GM20000 (cell line): ENCODE data around the gene ABCG8.

Experiments used
- DNase-seq: peaks from one replicate; pipeline ENCODE4 v3.0.0; 2012; ENCODE audit warnings: low spot score
- CTCF ChIP-seq: IDR thresholded peaks from 2 replicates; pipeline ENCODE4 v1.5.1; 2012; ENCODE audit warnings: mild to moderate bottlenecking, control low read depth; ENCODE audit errors: extremely low read depth, missing control alignments

ABCG8 gene

DNA sequence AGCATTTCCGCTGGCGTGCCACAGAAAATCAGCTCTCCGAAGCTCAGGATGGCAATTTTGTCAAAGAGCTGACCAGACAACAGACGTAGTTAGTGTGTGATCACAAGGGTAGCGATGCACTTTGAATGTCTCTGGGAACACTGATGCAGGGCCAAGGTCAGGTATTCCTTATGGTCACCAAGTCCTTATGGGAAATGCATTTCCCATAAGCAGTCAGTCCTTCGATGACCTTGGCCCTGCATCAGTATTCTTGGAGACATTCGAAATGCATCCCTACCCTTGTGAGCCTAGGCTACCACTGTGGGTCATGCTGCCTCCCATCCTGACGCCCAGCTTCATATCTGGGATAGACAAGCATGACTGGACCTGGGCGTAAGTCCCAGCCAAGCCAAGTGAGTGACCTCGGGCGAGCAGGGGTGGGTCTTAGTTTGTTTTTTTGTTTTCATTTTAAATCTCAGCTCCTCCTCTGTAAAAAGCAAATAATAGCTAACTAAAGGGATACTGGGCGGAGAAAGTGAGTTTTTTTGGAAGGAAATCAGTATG, 13.7 kb upstream of the ABCG8 start:
- TF ChIP-seq CTCF = no peak
- DNase-seq = no peak

DNA sequence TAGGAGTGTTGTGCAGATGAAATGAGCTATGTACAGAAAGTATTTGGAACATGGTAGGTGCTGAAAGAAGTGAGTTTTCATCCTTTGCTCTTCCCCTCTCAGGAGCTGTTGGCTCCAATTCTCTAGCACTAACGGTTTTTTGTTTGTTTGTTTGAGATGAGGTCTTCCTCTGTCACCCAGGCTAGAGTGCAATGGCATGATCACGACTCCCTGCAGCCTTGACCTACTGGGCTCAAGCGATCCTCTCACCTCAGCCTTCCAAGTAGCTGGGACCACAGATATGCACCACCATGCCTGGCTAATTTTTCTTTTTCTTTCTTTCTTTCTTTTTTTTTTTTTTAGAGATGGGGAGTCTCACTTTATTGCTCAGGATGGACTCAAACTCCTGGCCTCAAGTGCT, 12.9 kb upstream of the ABCG8 start:
- TF ChIP-seq CTCF = no peak
- no peak for DNase-seq

- no peak for TF ChIP-seq CTCF
- no peak for DNase-seq
Observed at GRCh38 chr2:43826305-43827250, 12.2 kb upstream of the ABCG8 start.

DNA sequence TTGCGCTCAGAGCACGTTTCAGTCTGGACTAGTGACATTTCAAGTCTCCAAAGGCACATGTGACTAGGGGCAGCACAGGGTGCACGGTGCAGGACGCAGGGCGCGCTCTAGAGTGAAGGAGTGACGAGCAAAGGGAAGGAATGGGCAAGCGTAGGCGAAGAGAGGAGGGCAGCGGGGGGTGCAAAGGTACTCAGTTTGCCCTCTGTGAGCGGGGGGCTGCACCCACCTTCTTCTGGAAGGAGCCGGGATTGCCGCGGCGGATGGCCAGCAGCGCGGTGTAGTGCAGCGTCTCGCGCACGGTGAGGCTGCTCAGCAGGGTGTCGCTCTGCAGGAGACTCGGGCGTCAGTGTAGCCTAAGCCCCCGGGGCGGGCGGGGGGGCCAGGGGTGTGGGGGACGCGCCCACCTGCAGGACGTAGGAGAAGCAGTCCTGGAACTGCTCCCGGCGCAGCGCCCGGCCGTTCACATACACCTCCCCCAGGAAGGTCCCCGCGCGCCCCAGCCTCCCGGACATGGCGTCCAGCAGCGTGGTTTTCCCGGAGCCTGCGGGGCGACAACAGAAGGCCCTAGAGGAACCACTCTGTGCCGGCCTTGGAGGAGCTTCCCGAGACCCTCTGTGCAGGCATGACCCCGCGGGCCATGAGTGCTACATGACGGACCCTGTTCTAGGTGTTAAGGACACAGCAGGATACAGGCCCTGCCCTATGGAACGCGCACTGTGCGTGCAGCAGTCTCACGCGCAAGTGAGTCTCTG, 7.1 kb upstream of the ABCG8 start:
- DNase-seq = no peak
- TF ChIP-seq CTCF = no peak

GRCh38 chr2:43832457-43832856, 6.3 kb upstream of the ABCG8 start:
- no peak for DNase-seq
- no peak for TF ChIP-seq CTCF

GRCh38 chr2:43837033-43837432, 1.7 kb upstream of the ABCG8 start:
- no peak for DNase-seq
- TF ChIP-seq CTCF = no peak
